ENCODE data around the gene MBD3.

MBD3 gene

DNA sequence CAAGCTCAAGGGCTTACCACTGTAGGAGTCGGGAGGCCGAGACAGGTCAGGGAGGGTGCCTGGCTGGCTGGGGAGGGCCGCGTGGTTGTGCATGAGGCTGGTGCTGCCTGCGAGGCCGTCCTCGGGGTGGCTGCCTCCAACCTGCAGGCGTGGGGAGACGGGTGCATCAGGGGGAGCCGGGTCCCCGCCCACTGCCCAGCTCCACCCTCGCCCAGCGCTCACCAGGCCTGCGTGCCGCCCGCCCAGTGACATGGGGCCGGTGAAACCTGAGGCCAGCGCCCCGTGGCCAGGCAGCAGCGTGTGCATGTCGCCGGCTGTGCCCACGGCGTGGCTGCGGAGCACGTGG, 26.4 kb upstream of the MBD3 start:
- no peak for DNase-seq

- no peak for DNase-seq
These were observed 25.8 kb upstream of the MBD3 start for GRCh38 chr19:1618157-1619093.

- DNase-seq, result no peak
These were observed 24.2 kb upstream of the MBD3 start for GRCh38 chr19:1616875-1617274.

- no peak for DNase-seq
These were observed 23.7 kb upstream of the MBD3 start for GRCh38 chr19:1616396-1616795.

DNA sequence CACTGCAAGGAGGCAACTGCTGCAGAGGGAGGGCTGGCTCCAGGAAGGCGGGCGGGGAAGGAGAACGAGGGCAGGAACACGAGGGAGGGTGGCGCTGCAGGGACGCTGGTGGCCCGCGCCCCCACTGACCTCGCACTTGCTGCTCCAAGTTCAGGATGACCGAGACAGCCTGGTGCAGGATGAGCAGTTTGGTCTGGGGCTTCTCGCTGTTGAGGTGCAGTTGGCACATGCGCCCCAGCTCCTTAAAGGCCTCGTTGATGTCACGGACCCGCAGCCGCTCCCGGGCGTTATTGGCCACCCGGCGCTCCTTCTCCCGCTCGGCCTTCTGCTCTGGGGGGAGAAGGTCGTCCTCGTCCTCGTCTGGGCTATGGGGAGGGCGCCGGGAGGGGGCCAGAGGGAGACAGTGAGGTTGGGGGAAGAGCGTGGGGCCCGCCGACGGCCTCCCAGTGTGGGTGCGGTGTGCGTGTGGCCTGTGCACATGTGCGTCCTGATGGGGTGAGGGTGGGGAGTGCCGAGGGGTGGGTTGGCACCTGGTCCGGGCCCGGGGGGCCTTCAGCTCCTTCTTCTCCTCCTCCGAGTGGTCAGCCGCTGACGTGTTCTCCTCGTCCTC, 22.6 kb upstream of the MBD3 start:
- DNase-seq, result no peak

GRCh38 chr19:1613808-1614570, 21.3 kb upstream of the MBD3 start:
- no peak for DNase-seq

DNA sequence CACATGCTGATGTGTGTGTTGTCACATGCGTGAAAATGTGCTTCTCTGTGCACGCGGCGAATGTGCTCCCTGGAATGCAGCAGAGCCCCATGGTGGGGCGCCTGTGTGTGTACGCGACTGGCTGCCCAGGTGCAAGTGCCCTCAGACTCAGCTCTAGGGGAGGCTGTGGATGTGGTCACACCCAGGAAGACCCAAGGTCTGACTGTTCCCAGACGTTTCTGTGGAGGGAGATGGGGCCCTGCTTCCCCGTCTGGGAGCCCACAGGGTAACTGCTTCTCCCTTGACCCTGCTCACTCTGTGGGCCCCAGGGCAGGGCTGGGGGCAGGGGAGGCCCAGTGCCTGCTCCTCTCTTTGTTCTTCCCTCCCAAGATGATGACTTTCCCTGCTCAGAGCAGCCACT, 20.5 kb upstream of the MBD3 start:
- no peak for DNase-seq

DNA sequence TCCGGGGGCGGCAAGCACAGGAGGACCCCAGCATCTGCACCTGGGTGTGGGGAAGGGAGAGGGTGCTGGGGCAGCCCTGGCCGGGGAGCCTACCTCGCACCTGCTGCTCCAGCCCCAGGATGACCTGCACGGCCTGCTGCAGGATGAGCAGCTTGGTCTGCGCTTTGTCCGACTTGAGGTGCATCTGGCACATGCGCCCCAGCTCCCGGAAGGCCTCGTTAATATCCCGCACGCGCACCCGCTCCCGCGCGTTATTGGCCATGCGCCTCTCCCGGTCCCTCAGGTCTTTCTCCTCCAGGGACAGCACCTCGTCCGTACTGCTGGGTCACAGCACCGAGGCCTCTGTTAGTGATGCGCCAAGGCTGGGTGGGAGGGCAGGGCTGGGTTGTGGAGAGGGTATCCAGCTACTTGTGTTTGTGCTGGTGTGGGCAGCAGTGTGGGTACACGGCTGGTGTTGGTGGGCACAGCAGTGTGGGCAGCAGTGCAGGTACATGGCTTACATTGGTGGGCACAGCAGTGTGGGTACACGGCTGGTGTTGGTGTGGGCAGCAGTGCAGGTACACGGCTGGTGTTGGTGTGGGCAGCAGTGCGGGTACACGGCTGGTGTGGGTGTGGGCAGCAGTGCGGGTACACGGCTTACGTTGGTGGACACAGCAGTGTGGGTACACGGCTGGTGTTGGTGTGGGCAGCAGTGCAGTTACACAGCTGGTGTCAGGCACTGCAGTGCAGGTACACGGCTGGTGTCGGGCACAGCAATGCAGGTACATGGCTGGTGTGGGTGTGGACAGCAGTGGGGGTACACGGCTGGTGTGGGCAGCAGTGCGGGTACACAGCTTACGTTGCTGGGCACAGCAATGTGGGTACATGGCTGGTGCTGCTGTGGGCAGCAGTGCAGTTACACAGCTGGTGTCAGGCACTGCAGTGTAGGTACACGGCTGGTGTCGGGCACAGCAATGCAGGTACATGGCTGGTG, 19.7 kb upstream of the MBD3 start:
- no peak for DNase-seq

DNA sequence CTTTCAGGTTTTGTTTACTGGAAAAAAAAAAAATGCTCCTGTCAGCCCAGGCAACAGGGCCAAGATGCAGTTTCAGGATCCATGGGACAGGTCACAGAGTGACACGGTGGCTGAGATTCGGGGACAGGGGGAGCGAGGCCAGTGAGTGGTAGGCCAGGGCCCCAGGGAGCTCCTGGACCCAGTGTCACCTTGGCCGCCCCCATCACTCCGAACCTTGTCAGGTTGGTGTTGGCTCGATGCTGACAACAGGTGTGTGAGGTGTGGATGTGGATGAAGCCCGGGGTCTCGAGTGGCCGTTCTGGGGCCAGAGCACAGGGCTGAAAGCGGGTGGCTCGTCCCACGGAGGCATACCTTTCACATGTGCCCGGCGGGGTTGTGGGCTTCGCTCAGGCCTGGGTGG, 18.7 kb upstream of the MBD3 start:
- DNase-seq, result no peak

GRCh38 chr19:1610579-1610978, 17.9 kb upstream of the MBD3 start:
- DNase-seq, result no peak

DNA sequence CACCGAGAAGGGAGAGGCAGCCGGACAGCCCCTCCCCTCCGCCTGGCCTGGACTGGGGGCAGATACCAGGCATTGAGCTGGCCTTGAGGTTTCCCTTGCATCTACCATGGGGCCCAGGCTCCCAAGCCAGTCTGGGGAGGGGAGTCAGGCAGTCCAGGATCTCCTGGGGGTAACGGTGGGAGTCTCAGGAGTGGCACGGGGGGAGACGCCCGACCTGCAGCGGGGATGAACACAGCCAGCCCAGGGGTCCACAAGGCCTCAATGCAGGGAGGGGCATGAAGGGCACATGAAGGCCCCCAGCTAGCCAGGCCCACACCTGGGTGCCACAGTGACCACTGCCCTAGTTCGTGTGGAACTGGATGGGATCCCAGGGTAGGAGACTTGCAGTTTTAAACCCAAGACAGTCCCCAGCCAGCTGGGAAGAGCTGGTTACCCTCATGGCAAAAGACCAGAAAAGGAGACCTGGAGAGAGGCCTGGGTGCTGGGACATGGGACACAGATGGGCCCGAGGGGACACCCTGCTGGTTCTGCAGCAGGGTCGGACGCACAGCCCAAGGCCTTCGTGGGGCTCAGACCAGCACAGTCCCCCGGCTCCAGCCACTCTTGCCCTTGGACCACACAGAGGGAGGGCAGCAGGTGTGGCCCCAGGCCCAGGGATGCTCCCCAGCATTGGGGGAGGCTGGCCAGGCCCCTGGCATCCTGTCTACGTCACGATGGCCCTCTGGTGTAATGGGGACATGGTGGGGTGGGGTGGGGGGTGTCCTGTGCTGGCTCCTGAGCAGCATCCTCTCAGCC, 17.2 kb upstream of the MBD3 start:
- DNase-seq, result no peak

GRCh38 chr19:1609103-1609396, 16.4 kb upstream of the MBD3 start:
- DNase-seq, result no peak

DNA sequence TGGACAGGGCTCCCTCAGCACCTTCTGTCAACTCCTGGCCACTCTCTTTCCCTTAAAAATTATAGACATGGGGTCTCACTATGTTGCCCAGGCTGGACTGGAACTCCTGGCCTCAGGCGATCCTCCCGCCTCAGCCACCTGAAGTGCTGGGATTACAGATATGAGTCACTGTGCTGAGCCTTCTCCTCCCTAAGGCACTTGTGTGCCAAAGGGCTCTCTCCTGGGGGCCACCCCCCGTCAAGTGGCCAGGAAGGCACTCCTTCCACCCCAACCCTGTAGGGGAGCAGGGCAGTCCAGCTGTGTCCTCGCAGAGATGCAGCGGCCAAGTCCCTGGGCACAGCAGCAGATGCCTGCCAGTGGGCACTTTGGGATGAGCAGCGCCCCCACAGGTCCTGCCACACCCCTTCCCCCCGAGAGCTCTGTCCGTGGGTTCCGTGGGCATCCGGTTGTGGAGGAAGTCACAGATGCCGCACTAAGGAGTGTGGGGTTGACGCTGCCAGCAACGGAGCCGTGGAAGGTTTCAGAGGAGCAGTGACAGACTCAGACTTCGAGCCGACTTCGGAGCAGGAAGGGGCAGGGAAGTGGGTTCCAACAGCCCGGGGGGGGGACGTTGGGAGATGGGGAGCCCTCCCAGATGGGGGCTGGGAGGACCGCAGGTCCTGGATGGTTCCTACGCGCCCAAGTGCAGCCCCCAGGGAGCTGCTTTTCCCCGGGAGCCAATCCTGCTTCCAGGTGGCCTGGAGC, 15.9 kb upstream of the MBD3 start:
- no peak for DNase-seq

- no peak for DNase-seq
These were observed 13.5 kb upstream of the MBD3 start for GRCh38 chr19:1606138-1606651.

GRCh38 chr19:1605236-1606137, 12.8 kb upstream of the MBD3 start, which contains the start of gene UQCR11:
Gene UQCR11, minus strand, starts transcription at chr19:1605462. Its CDS starts 53 bp downstream, at chr19:1605409.
- DNase-seq, result peak; percentile 96

- no peak for DNase-seq
These were observed 9.5 kb upstream of the MBD3 start for GRCh38 chr19:1602091-1602707.

GRCh38 chr19:1601613-1602064, 9.0 kb upstream of the MBD3 start:
- no peak for DNase-seq

DNA sequence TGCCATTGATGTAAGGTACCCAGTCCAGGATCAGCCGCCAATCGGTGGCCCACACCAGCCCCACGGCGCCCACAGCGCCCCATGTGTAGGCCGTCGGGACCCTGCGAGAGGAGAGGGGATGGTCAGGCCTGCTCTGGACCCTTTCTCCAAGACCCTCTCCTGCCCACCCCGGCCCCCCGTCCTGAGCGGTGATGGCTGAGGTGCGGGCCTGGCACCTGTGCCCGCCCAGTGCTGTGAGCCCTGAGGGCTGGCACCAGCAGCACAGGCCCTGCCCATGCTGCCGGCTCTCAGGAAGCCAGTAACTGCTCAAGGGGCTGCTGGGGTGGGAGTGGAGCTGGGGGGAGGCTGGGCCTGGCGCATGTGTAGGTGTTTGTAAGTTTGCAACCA, 6.8 kb upstream of the MBD3 start:
- DNase-seq, result no peak

All from fibroblast of skin of abdomen (primary cell).